KBM-7 (cell line): ENCODE measurements around the gene PAXX.

Source experiments
- DNase-seq: peaks from one replicate; pipeline ENCODE4 v3.0.0-alpha.2; 2015
- in situ Hi-C: fragments of 300-500 bp; cut with MboI; formaldehyde crosslinking; loops from 2 replicates; pipeline ENCODE4 v1.14.3; 2020; ENCODE audit warnings: low sequenced_read_pairs, low pct_unique_long_range_greater_than_20kb, mixed read lengths

The PAXX gene

DNA sequence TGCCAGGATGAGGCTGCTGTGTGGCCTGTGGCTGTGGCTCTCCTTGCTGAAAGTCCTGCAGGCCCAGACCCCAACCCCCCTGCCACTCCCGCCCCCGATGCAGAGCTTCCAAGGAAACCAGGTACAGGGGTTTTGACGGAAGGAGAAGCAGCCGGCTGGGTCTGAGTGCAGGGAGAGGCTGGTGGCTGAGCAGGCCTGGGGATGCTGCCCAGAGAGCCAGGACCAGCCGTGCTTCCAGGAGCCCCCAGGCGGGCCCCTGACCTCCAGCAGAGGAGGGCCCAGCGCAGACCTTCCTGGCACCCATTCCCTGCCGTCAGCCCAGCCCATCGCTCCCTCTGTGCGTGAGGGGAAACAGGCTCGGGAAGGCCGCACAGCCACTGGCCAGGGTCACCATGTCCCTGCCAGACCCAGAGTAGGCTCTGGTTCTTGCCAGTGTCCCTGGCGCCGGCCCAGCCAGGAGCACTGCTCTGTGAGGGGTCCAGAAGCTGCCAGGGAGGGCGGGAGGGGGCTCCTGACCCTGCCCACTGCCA is 39.8 kb upstream of the PAXX start:
- in situ Hi-C loops, result no loop called here
- DNase-seq, result no peak

DNA sequence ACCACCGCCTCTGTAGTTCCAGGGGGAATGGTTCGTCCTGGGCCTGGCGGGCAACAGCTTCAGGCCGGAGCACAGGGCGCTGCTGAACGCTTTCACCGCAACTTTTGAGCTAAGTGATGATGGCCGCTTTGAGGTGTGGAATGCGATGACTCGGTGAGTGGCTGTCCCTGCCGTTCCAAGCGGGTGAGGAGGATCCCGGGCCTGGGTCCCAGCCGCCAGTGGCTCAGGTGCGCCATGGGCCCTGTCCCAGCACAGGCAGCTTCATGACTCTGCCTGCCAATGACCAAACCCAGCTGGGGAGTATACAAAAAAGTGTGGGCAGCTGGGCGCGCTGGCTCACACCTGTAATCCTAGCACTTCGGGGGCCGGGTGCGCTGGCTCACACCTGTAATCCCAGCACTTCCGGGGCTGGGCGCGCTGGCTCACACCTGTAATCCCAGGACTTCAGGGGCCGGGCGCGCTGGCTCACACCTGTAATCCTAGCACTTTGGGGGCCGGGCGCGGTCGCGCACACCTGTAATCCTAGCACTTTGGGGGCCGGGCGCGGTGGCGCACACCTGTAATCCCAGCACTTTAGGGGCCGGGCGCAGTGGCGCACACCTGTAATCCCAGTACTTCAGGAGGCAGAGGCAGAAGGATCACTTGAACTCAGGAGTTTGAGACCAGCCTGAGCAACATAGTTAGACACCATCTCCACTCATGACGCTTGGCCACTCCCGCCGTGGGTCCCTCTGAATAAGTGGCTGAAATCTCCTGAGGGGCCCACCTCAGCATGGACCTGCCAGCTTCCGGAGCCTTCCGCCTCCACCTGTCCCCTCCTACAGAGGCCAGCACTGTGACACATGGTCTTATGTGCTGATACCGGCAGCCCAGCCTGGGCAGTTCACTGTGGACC is 39.1 kb upstream of the PAXX start:
- in situ Hi-C loops, result no loop called here

GRCh38 chr9:136953771-136954269 is 38.4 kb upstream of the PAXX start:
- DNase-seq, result no peak
- in situ Hi-C loops, result no loop called here

More for the DNA sequence above, 39.1 kb upstream of the PAXX start:
- DNase-seq, result no peak

DNA sequence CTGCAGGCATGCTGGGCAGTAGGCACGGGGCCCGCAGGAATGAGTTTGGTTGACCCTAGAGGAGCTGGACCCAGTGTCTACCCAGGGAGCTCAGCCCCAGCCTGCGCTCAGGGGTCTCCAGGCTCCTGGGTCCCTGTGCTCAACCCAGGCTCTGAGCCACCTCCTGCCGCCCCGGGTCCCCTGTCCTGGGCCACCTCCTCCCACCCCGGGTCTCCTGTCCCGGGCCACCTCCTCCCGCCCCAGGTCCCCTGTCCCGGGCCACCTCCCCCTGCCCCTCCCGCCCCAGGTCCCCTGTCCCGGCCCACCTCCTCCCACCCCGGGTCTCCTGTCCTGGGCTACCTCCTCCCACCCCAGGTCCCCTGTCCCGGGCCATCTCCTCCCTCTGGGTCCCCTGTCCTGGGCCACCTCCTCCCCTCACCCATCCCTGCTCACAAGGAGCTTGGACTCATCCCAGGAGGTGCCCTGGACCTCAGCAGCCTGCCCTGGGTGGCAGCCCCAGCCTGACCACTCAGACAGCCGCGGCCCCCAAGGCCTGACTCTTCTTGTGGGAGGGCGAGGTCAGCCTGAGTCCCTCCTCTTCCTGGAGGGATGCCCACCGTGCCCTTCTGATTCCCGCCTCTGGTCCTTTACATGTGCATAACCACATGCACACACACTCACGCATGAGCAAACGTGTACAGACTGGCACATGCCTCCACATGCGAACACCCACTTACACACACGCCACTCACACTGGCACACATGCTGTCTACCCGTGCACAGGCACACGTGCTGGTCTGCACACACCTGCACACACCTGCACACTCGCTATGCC is 37.7 kb upstream of the PAXX start:
- in situ Hi-C loops, result no loop called here
- no peak for DNase-seq

GRCh38 chr9:136955202-136955942 is 36.9 kb upstream of the PAXX start:
- no peak for DNase-seq
- in situ Hi-C loops, result no loop called here

- no peak for DNase-seq
- in situ Hi-C loops, result no loop called here
These were observed 36.3 kb upstream of the PAXX start for GRCh38 chr9:136955943-136956335.

DNA sequence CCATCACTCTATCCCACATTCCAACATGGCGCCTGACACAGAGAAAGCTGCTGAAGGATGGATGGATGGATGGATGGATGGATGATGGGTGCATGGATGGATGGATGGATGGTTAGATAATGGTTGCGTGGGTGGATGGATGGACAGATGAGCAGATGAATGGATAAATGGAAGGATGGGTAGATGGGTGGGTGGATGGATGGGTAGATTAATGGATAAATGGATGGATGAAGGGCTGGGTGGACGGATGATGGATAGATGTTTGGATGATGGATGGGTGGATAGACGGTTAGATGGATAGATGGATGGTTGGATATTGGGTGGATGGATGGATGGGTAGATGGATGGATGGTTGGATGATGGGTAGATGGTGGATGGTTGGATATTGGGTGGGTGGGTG is 35.6 kb upstream of the PAXX start:
- no peak for DNase-seq
- in situ Hi-C loops, result no loop called here

DNA sequence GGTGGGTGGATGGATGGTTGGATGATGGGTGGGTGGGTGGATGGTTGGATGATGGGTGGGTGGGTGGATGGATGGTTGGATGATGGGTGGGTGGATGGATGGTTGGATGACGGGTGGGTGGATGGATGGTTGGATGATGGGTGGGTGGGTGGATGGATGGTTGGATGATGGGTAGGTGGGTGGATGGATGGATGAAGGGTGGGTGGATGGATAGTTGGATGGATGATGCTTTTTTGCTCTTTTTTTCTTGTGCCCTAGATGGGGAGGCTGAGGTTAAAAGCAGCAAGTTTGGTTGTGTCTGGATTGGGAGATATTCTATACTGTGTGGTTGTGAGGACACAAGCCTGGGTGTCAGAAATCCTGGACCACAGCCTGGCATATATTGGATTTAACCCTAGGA is 34.8 kb upstream of the PAXX start:
- in situ Hi-C loops, result no loop called here
- no peak for DNase-seq

DNA sequence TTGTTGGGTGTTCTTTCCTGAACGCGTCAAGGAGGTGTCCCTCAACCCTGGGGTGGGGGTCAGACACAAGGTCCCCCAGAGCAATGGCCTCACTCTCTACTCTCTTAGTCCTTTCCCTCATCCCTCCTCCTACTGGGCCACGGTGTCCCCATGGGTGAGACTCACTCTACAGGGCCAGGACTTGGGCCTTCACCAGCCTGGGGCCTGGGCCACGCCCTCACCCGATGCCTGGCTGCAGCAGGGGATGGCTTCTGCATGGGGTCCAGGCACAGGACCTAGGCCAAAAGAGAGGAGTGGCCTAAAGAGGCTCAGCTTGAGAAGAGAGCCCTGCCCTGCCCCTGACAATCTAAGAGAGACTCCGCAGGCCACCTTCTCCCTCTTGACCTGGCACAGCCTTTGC is 34.3 kb upstream of the PAXX start:
- in situ Hi-C loops, result no loop called here
- DNase-seq, result no peak

GRCh38 chr9:136958473-136958872 is 33.7 kb upstream of the PAXX start:
- in situ Hi-C loops, result no loop called here
- DNase-seq, result no peak

- no peak for DNase-seq
- in situ Hi-C loops, result no loop called here
These were observed 33.0 kb upstream of the PAXX start for GRCh38 chr9:136958898-136959850.

- in situ Hi-C loops, result no loop called here
These were observed 31.8 kb upstream of the PAXX start for GRCh38 chr9:136960212-136960937.

DNA sequence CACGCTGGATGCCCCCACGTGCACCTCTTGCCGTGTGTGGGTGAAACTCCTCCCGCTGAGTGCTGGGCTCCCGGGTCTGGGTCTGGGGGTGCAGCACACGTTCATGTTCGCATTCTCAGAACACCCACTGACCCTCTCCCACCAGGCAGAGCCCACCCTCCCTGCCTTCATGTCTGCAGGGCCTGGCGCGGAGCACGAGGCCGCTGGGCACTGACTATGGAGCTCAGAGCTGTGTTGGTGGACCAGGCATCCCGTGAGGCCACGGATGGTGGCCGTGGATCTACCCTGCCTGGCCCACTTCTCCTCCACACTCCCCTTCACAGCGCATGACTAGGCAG is 31.3 kb upstream of the PAXX start:
- in situ Hi-C loops, result no loop called here
- DNase-seq, result no peak

More at GRCh38 chr9:136960212-136960937, 31.8 kb upstream of the PAXX start:
- no peak for DNase-seq

- in situ Hi-C loops, result no loop called here
- no peak for DNase-seq
These were observed 30.8 kb upstream of the PAXX start for GRCh38 chr9:136961279-136962065.

GRCh38 chr9:136962163-136962562 is 30.1 kb upstream of the PAXX start:
- DNase-seq, result no peak
- in situ Hi-C loops, result no loop called here

GRCh38 chr9:136962701-136963248 is 29.4 kb upstream of the PAXX start:
- in situ Hi-C loops, result no loop called here
- no peak for DNase-seq

DNA sequence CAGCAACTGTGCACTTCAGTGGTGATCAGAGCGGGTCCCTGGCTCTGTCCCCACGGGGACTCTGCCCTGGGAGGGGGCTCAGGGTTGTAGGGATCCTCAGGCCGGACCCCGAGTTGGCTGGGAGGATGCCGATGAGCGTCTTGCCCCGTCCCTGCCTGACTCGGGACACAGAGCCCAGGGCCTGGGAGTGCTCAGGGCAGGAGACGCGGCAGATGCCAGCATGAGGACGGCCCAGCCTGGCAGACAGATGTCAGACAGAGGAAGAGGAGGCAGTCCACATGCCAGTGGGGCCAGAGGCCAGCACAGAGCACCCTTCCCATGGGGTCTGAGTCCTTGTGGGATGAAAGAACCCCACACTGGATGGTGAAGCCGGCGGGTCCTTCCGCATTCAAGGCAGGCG is 28.9 kb upstream of the PAXX start:
- no peak for DNase-seq
- in situ Hi-C loops, result no loop called here
